HEK293 (cell line): ENCODE measurements around the gene TPCN2.
"Not testable (repeated sequence)": the region's sequence is repeated elsewhere in the genome, so short reads cannot be mapped to it uniquely, and the experiment has no call there.

Experiments used
- CTCF ChIA-PET: fragments of 350-600 bp; formaldehyde crosslinking; extraction: SDS; loops from one replicate; lab custom pipeline; 2021; ENCODE audit warnings: antibody characterized with exemption; lab: Yijun Ruan, JAX
- POLR2A ChIA-PET: fragments of 300-600 bp; formaldehyde crosslinking; extraction: SDS; loops from one replicate; lab custom pipeline; 2020; ENCODE audit warnings: antibody characterized with exemption, inconsistent platforms; lab: Yijun Ruan, JAX
- H3K27ac ChIP-seq: fragments of 200-500 bp; sonication (Bioruptor generic); 2 replicates; pipeline ENCODE4 v1.5.1; 2014; ENCODE audit warnings: low read depth, low read length, control low read depth, inconsistent platforms; ENCODE audit errors: extremely low read depth
- H3K36me3 ChIP-seq, 2 experiments: fragments of 200-500 bp in 1 of 2; sonication (Bioruptor generic) in 1 of 2; 1 replicate in 1 of 2; 2 replicates in 1 of 2; pipeline ENCODE4 v1.5.1; 2014 to 2017; ENCODE audit warnings: inconsistent platforms in 2 of 2, low read length in 2 of 2; ENCODE audit not compliant: control insufficient read depth in 2 of 2, insufficient read depth in 1 of 2
- H3K4me1 ChIP-seq: fragments of 200-500 bp; sonication (Bioruptor generic); 2 replicates; pipeline ENCODE4 v1.5.1; 2014; ENCODE audit warnings: mild to moderate bottlenecking, low read length, inconsistent platforms; ENCODE audit not compliant: control insufficient read depth, insufficient read depth
- H3K4me3 ChIP-seq: 2 replicates; pipeline ENCODE4 v1.5.1; 2011; ENCODE audit warnings: low read depth, mild to moderate bottlenecking, control low read depth, low read length, moderate library complexity
- H3K9me3 ChIP-seq: fragments of 200-500 bp; sonication (Bioruptor generic); 2 replicates; pipeline ENCODE4 v1.5.1; 2014; ENCODE audit warnings: low read depth, low read length, inconsistent platforms; ENCODE audit not compliant: control insufficient read depth, insufficient read depth
- BCL11B ChIP-seq: fragments of 450-650 bp; formaldehyde crosslinking; IDR thresholded peaks from 2 replicates; pipeline ENCODE4 v1.5.1; 2016; ENCODE audit warnings: low read depth, missing biosample characterization, missing genetic modification characterization
- KLF1 ChIP-seq: fragments of 450-650 bp; formaldehyde crosslinking; IDR thresholded peaks from 2 replicates; pipeline ENCODE4 v1.5.1; 2016; ENCODE audit warnings: missing biosample characterization, missing genetic modification characterization
- KLF8 ChIP-seq: fragments of 450-650 bp; formaldehyde crosslinking; IDR thresholded peaks from 2 replicates; pipeline ENCODE4 v1.5.1; 2016; ENCODE audit warnings: missing biosample characterization, missing genetic modification characterization
- ZNF138 ChIP-seq: fragments of 450-650 bp; formaldehyde crosslinking; IDR thresholded peaks from 2 replicates; pipeline ENCODE4 v1.5.1; 2016; ENCODE audit warnings: missing biosample characterization, missing genetic modification characterization, borderline replicate concordance
- ZNF169 ChIP-seq: fragments of 450-650 bp; formaldehyde crosslinking; IDR thresholded peaks from 2 replicates; pipeline ENCODE4 v1.5.1; 2016; ENCODE audit warnings: missing biosample characterization, missing genetic modification characterization
- ZNF221 ChIP-seq: fragments of 450-650 bp; formaldehyde crosslinking; IDR thresholded peaks from 2 replicates; pipeline ENCODE4 v1.5.1; 2017; ENCODE audit warnings: missing biosample characterization, missing genetic modification characterization, borderline replicate concordance
- ZNF274 ChIP-seq, 2 experiments: fragments of 200-500 bp in 1 of 2; fragments of 450-650 bp in 1 of 2; sonication (Bioruptor generic) in 1 of 2; formaldehyde crosslinking in 1 of 2; IDR thresholded peaks; 2 replicates each; pipeline versions ENCODE4 v1.5.1 to v1.6.1; 2014 to 2016; ENCODE audit warnings: borderline replicate concordance in 1 of 2, inconsistent platforms in 1 of 2, low read length in 1 of 2, missing biosample characterization in 1 of 2, missing genetic modification characterization in 1 of 2
- ZNF423 ChIP-seq: fragments of 450-650 bp; formaldehyde crosslinking; IDR thresholded peaks from 2 replicates; pipeline ENCODE4 v1.5.1; 2016; ENCODE audit warnings: missing biosample characterization, missing genetic modification characterization
- ZNF521 ChIP-seq: fragments of 450-650 bp; formaldehyde crosslinking; IDR thresholded peaks from 2 replicates; pipeline ENCODE4 v1.5.1; 2017; ENCODE audit warnings: missing biosample characterization, mild to moderate bottlenecking, missing genetic modification characterization
- ZNF664 ChIP-seq: fragments of 450-650 bp; formaldehyde crosslinking; IDR thresholded peaks from 2 replicates; pipeline ENCODE4 v1.5.1; 2016; ENCODE audit warnings: missing biosample characterization, missing genetic modification characterization
- ZNF792 ChIP-seq: fragments of 450-650 bp; formaldehyde crosslinking; IDR thresholded peaks from 2 replicates; pipeline ENCODE4 v1.5.1; 2016; ENCODE audit warnings: missing biosample characterization, missing genetic modification characterization
- ZNF837 ChIP-seq: fragments of 450-650 bp; formaldehyde crosslinking; IDR thresholded peaks from 2 replicates; pipeline ENCODE4 v1.5.1; 2016; ENCODE audit warnings: missing biosample characterization, missing genetic modification characterization
- ZSCAN16 ChIP-seq: fragments of 450-650 bp; formaldehyde crosslinking; IDR thresholded peaks from 2 replicates; pipeline ENCODE4 v1.5.1; 2016; ENCODE audit warnings: missing biosample characterization, missing genetic modification characterization
- TF ChIP-seq, protein P1 (sequence below): fragments of 450-650 bp; formaldehyde crosslinking; IDR thresholded peaks from 2 replicates; pipeline ENCODE4 v1.5.1; 2016; ENCODE audit warnings: missing biosample characterization, missing genetic modification characterization
- TF ChIP-seq, protein P2 (sequence below): fragments of 450-650 bp; formaldehyde crosslinking; IDR thresholded peaks from 2 replicates; pipeline ENCODE4 v1.5.1; 2017; ENCODE audit warnings: missing biosample characterization, missing genetic modification characterization
- TF ChIP-seq, protein P3 (sequence below): fragments of 450-650 bp; IDR thresholded peaks from 2 replicates; pipeline ENCODE4 v1.5.1; 2018; ENCODE audit warnings: missing biosample characterization, mild to moderate bottlenecking, missing genetic modification characterization

Gene TPCN2

DNA sequence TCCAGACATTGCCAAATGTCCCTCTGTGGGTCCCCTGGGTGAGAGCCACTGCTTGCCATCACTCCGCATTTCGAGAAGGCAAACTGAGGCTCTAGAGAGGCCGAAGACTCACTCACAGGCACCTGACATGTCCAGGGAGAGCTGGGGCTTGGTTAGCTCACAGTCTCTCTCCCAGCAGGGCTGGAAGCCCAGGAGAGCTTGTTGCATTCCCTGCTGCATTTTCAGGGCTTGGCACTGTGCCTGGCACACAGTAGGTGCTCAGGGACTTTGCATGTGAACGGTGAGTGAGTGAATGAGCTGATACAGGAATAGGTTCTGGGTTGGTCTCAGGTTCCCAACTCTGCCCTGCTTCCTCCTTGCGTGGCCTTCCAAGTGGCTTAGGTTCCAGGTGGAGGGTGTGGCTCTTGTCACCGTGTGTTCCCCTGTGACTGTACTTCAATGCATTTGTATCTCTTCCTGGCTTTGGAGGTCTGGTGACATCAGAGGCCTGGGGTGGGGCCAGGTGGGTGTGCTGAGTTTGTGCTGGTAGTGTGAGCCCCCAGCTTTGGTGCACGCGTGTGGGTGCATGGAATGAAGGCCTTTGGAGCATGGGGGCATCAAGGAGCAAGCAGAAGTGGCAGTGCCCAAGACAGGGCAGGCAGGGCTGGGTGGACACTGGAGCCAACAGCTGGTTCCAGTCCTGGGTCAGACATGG, 88.6 kb downstream of the TPCN2 start:
- TF ChIP-seq ZNF664 (tag by site-specific recombination) (no peak), ZNF521 (tag by site-specific recombination) (no peak), ZNF274 (IDR thresholded peaks at IDR 0.05; ENCODE audit: low read length) (no peak), ZNF274 (tag by site-specific recombination; IDR thresholded peaks at IDR 0.05; ENCODE audit: borderline replicate concordance) (no peak), ZNF837 (tag by site-specific recombination) (no peak)
- TF ChIP-seq, protein P1, sequence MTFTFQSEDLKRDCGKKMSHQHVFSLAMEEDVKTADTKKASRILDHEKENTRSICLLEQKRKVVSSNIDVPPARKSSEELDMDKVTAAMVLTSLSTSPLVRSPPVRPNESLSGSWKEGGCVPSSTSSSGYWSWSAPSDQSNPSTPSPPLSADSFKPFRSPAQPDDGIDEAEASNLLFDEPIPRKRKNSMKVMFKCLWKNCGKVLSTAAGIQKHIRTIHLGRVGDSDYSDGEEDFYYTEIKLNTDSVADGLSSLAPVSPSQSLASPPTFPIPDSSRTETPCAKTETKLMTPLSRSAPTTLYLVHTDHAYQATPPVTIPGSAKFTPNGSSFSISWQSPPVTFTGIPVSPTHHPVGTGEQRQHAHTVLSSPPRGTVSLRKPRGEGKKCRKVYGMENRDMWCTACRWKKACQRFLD: no peak
- TF ChIP-seq, protein P2, sequence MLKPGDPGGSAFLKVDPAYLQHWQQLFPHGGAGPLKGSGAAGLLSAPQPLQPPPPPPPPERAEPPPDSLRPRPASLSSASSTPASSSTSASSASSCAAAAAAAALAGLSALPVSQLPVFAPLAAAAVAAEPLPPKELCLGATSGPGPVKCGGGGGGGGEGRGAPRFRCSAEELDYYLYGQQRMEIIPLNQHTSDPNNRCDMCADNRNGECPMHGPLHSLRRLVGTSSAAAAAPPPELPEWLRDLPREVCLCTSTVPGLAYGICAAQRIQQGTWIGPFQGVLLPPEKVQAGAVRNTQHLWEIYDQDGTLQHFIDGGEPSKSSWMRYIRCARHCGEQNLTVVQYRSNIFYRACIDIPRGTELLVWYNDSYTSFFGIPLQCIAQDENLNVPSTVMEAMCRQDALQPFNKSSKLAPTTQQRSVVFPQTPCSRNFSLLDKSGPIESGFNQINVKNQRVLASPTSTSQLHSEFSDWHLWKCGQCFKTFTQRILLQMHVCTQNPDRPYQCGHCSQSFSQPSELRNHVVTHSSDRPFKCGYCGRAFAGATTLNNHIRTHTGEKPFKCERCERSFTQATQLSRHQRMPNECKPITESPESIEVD (tag by site-specific recombination): no peak
- TF ChIP-seq, protein P3, sequence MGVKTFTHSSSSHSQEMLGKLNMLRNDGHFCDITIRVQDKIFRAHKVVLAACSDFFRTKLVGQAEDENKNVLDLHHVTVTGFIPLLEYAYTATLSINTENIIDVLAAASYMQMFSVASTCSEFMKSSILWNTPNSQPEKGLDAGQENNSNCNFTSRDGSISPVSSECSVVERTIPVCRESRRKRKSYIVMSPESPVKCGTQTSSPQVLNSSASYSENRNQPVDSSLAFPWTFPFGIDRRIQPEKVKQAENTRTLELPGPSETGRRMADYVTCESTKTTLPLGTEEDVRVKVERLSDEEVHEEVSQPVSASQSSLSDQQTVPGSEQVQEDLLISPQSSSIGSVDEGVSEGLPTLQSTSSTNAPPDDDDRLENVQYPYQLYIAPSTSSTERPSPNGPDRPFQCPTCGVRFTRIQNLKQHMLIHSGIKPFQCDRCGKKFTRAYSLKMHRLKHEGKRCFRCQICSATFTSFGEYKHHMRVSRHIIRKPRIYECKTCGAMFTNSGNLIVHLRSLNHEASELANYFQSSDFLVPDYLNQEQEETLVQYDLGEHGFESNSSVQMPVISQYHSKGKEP (tag by site-specific recombination): no peak
- Histone ChIP-seq H3K36me3 (no peaks in the 10 kb centered on the region), H3K27ac (no peak overlapping the region), H3K4me3 (no peak overlapping the region), H3K9me3 (no peaks in the 10 kb centered on the region), H3K4me1 (no peaks in the 10 kb centered on the region)
- ChIA-PET POLR2A (no interaction called here), CTCF (no interaction called here)

DNA sequence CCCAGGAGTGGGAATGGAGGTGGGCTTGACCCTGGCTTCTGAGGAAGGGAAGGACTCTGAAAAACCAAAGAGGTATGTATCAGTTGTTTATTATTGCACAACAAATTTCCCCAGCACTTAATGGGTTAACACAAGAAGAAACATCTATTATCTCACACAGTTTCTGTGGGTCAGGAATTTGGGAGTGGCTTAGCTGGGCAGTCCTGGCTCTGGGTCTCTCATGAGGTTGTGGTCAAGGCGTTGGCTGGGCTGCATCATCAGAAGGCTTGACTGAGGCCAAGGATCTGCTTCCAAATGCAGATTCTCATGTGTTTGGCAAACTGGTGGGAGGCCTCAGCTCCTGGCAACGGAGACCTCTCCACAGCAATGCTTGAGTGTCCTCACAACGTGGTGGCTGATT, 89.5 kb downstream of the TPCN2 start:
- POLR2A ChIA-PET: no interaction called here
- H3K27ac ChIP-seq: no peak overlapping the region
- no peak for TF ChIP-seq ZNF169
- no peak for TF ChIP-seq BCL11B (tag by site-specific recombination)
- no peak for TF ChIP-seq ZNF792 (tag by site-specific recombination)
- TF ChIP-seq ZNF221 (tag by site-specific recombination): no peak
- no peak for TF ChIP-seq ZNF423 (tag by site-specific recombination)
- no peak for TF ChIP-seq ZNF138 (tag by site-specific recombination)
- TF ChIP-seq KLF1 (tag by site-specific recombination): no peak
- TF ChIP-seq ZSCAN16 (tag by site-specific recombination): no peak
- no peak for TF ChIP-seq KLF8
- TF ChIP-seq, all 188 proteins: peak for 0
- H3K9me3 ChIP-seq: no peaks in the 10 kb centered on the region
- H3K4me3 ChIP-seq: no peak overlapping the region
- no peaks in the 10 kb centered on the region for H3K36me3 ChIP-seq
- CTCF ChIA-PET: interaction anchor here (0.6 kb wide), 1 partner anchor 188 kb away, joined by 3 read pairs; no protein-coding TSS in a partner anchor
- H3K4me1 ChIP-seq: no peaks in the 10 kb centered on the region

DNA sequence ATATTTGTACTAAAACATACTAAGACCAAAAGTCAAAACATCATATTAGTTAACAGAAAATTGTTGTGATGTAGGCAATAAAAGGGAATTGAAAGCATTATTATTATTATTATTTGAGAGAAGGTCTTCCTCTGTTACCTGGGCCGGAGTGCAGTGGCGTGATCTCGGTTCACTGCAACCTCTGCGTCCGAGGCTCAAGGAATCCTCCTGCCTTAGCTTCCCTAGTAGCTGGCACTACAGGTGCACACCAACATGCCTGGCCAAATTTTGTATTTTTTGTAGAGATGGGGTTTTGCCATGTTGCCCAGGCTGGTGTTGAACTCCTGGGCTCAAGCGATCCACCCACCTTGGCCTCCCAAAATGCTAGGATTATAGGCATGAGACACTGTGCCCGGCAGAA, 91.4 kb downstream of the TPCN2 start:
- H3K9me3 ChIP-seq, H3K4me1 ChIP-seq, POLR2A ChIA-PET, H3K4me3 ChIP-seq, H3K36me3 ChIP-seq, H3K27ac ChIP-seq: not testable (repeated sequence)
- CTCF ChIA-PET: interaction anchor here (0.5 to 1.4 kb wide), 3 partner anchors 9 to 193 kb away, joined by 3 to 8 read pairs (median 3); no protein-coding TSS in a partner anchor
